Activated CD4-positive, CD25-positive, alpha-beta regulatory T cell treated with anti-CD3 and anti-CD28 coated beads, Interleukin-2, amount 50 U/mL, for 72 hours (primary cell): ENCODE results near the gene GPATCH1.
"Not testable (repeated sequence)": the region's sequence is repeated elsewhere in the genome, so short reads cannot be mapped to it uniquely, and the experiment has no call there.

Experiments used
- DNase-seq: peaks from one replicate; pipeline ENCODE4 v3.0.0; 2021

Gene GPATCH1

GRCh38 chr19:33124207-33125098 is 43.5 kb downstream of the GPATCH1 start:
- no peak for DNase-seq

GRCh38 chr19:33125929-33126388 is 45.0 kb downstream of the GPATCH1 start:
- DNase-seq: peak; percentile 43

GRCh38 chr19:33126712-33127111 is 45.7 kb downstream of the GPATCH1 start:
- DNase-seq: not testable (repeated sequence)

- no peak for DNase-seq
Observed at GRCh38 chr19:33129901-33130300, 48.9 kb downstream of the GPATCH1 start.

GRCh38 chr19:33130433-33130832 is 49.5 kb downstream of the GPATCH1 start:
- no peak for DNase-seq

GRCh38 chr19:33132021-33132420 is 51.0 kb downstream of the GPATCH1 start, which contains the start of gene WDR88:
WDR88 (plus strand) TSS chr19:33132114; CDS start chr19:33132170, 56 bp downstream.
- DNase-seq: no peak

GRCh38 chr19:33132425-33132824 is 51.4 kb downstream of the GPATCH1 start:
- no peak for DNase-seq

GRCh38 chr19:33133438-33134031 is 52.6 kb downstream of the GPATCH1 start:
- no peak for DNase-seq

GRCh38 chr19:33134571-33135041 is 53.6 kb downstream of the GPATCH1 start:
- peak; percentile 51 for DNase-seq

GRCh38 chr19:33139165-33139564 is 58.2 kb downstream of the GPATCH1 start:
- no peak for DNase-seq

- peak; percentile 62 for DNase-seq
Observed at GRCh38 chr19:33143897-33144405, 63.0 kb downstream of the GPATCH1 start.

- DNase-seq: no peak
Observed at GRCh38 chr19:33146209-33146608, 65.2 kb downstream of the GPATCH1 start.

- DNase-seq: no peak
Observed at GRCh38 chr19:33147538-33147937, 66.6 kb downstream of the GPATCH1 start.

GRCh38 chr19:33150852-33151518 is 70.0 kb downstream of the GPATCH1 start:
- no peak for DNase-seq

- DNase-seq: no peak
Observed at GRCh38 chr19:33152176-33152575, 71.2 kb downstream of the GPATCH1 start.

- not testable (repeated sequence) for DNase-seq
Observed at GRCh38 chr19:33152625-33153024, 71.6 kb downstream of the GPATCH1 start.

- not testable (repeated sequence) for DNase-seq
Observed at GRCh38 chr19:33154313-33154712, 73.3 kb downstream of the GPATCH1 start.

GRCh38 chr19:33156334-33156733 is 75.4 kb downstream of the GPATCH1 start:
- DNase-seq: no peak

GRCh38 chr19:33157906-33158305 is 76.9 kb downstream of the GPATCH1 start:
- DNase-seq: no peak

GRCh38 chr19:33158365-33158764 is 77.4 kb downstream of the GPATCH1 start:
- DNase-seq: no peak

GRCh38 chr19:33159149-33159548 is 78.2 kb downstream of the GPATCH1 start:
- DNase-seq: no peak

- DNase-seq: no peak
Observed at GRCh38 chr19:33159893-33160292, 78.9 kb downstream of the GPATCH1 start.

- DNase-seq: no peak
Observed at GRCh38 chr19:33161201-33161600, 80.2 kb downstream of the GPATCH1 start.
